Activated CD4-positive, alpha-beta T cell treated with anti-CD3 and anti-CD28 coated beads, Interleukin-2, amount 50 U/mL, for 4 hours (primary cell): ENCODE data around the gene NPC2.
"Not testable (repeated sequence)": the region's sequence is repeated elsewhere in the genome, so short reads cannot be mapped to it uniquely, and the experiment has no call there.

Source experiments
- DNase-seq, 2 experiments: peaks; one replicate each; pipeline ENCODE4 v3.0.0-alpha.2; 2020

NPC2 gene

GRCh38 chr14:74492776-74493342 lies at the start of gene NPC2:
TSS of gene NPC2 (minus strand) at chr14:74493305. CDS start at chr14:74493274, 31 bp downstream.
- DNase-seq, result no peak

GRCh38 chr14:74542056-74542685 lies 49.1 kb upstream of the NPC2 start:
- DNase-seq, result no peak

- DNase-seq, result no peak
These were observed 48.1 kb upstream of the NPC2 start for GRCh38 chr14:74541225-74541624.

- DNase-seq, result no peak
These were observed 46.4 kb upstream of the NPC2 start for GRCh38 chr14:74539503-74539902.

- DNase-seq, result no peak
These were observed 45.6 kb upstream of the NPC2 start for GRCh38 chr14:74538411-74539391.

GRCh38 chr14:74536336-74536735 lies 43.2 kb upstream of the NPC2 start:
- DNase-seq, result not testable (repeated sequence)

- DNase-seq, result no peak
These were observed 42.7 kb upstream of the NPC2 start for GRCh38 chr14:74535756-74536325.

GRCh38 chr14:74533576-74533975 lies 40.5 kb upstream of the NPC2 start:
- no peak for DNase-seq

GRCh38 chr14:74532246-74532645 lies 39.1 kb upstream of the NPC2 start:
- DNase-seq, result no peak

- DNase-seq, result no peak
These were observed 38.4 kb upstream of the NPC2 start for GRCh38 chr14:74531467-74531866.

GRCh38 chr14:74531006-74531405 lies 37.9 kb upstream of the NPC2 start:
- no peak for DNase-seq

GRCh38 chr14:74528886-74529285 lies 35.8 kb upstream of the NPC2 start:
- DNase-seq, result no peak

- no peak for DNase-seq
These were observed 35.3 kb upstream of the NPC2 start for GRCh38 chr14:74528406-74528805.

- no peak for DNase-seq
These were observed 34.7 kb upstream of the NPC2 start for GRCh38 chr14:74527736-74528280.

- no peak for DNase-seq
These were observed 33.9 kb upstream of the NPC2 start for GRCh38 chr14:74526854-74527585.

GRCh38 chr14:74525361-74525851 lies 32.3 kb upstream of the NPC2 start:
- DNase-seq, result no peak

- no peak for DNase-seq
These were observed 31.7 kb upstream of the NPC2 start for GRCh38 chr14:74524812-74525135.

GRCh38 chr14:74524076-74524811 lies 31.1 kb upstream of the NPC2 start:
- no peak for DNase-seq

- no peak for DNase-seq
These were observed 29.6 kb upstream of the NPC2 start for GRCh38 chr14:74522740-74523139.

GRCh38 chr14:74521756-74522155 lies 28.7 kb upstream of the NPC2 start:
- DNase-seq, result no peak

- DNase-seq, result no peak
These were observed 26.4 kb upstream of the NPC2 start for GRCh38 chr14:74519316-74520074.
